ENCODE data around the gene TBC1D8. TPM values are rescaled to one million over a fixed set of nuclear protein-coding genes. Genes with fewer than 3 reads are reported as not detected.

The TBC1D8 gene
- total and polyA plus RNA-seq, 2 of the 13 experiments (the other 11 are each of a cell fraction or from before 2014, with no cell fraction given) = 45.1 to 95.4 TPM

- TF ChIP-seq ZNF646 (CRISPR knock-in tag; IDR thresholded peaks at IDR 0.05) (peak; percentile 75; the same call in 1 of the 2 replicates), NFKB2 (CRISPR knock-in tag; IDR thresholded peaks at IDR 0.05; ENCODE audit: borderline replicate concordance) (no peak), THAP9 (CRISPR knock-in tag; IDR thresholded peaks at IDR 0.05; ENCODE audit: borderline replicate concordance) (peak; percentile 55; the same call in 1 of the 2 replicates), MEF2D (CRISPR knock-in tag; IDR thresholded peaks at IDR 0.05) (peak; percentile 85), ZNF550 (CRISPR knock-in tag; IDR thresholded peaks at IDR 0.05; ENCODE audit: borderline replicate concordance) (no peak), MED8 (CRISPR knock-in tag; IDR thresholded peaks at IDR 0.05; ENCODE audit: insufficient replicate concordance) (peak; percentile 39), HNF1B (CRISPR knock-in tag; IDR thresholded peaks at IDR 0.05) (peak; percentile 80), MAFF (IDR thresholded peaks at IDR 0.05; ENCODE audit: low read depth, low read length) (no peak), AKNA (CRISPR knock-in tag; IDR thresholded peaks at IDR 0.05; ENCODE audit: borderline replicate concordance) (no peak), FOSL1 (CRISPR knock-in tag; IDR thresholded peaks at IDR 0.05; ENCODE audit: borderline replicate concordance) (no peak)
Measured at GRCh38 chr2:101106453-101107181, 44.6 kb downstream of the TBC1D8 start (continued).

Measured in HepG2 (cell line).